Prostate gland (tissue), 2 donors: Measurements from ENCODE around the gene EPS8. TPM values are rescaled to one million over a fixed set of nuclear protein-coding genes. Genes with fewer than 3 reads are reported as not detected.

ENCODE experiments used
- DNase-seq: peaks from one replicate; pipeline ENCODE4 v3.0.0-alpha.2; 2019; ENCODE audit warnings: low spot score
- H3K27ac ChIP-seq, 2 donors: fragments of 200-600 bp; sonication (generic); 2 replicates each; pipeline ENCODE4 v1.5.1; 2017 to 2019
- H3K27me3 ChIP-seq: fragments of 200-600 bp; sonication (generic); replicated peaks from 2 replicates; pipeline ENCODE4 v1.5.1; 2019; ENCODE audit not compliant: insufficient read depth
- H3K36me3 ChIP-seq, 2 donors: fragments of 200-600 bp; sonication (generic); 1 replicate in 1 of 2; 2 replicates in 1 of 2; pipeline versions ENCODE4 v1.5.1 to v1.8.1; 2017 to 2019
- H3K4me1 ChIP-seq: fragments of 200-600 bp; sonication (generic); replicated peaks from 2 replicates; pipeline ENCODE4 v1.5.1; 2019
- H3K4me3 ChIP-seq, 2 donors: fragments of 200-600 bp; sonication (generic); 2 replicates each; pipeline ENCODE4 v1.5.1; 2017 to 2019
- H3K9me3 ChIP-seq: fragments of 200-600 bp; sonication (generic); 2 replicates; pipeline ENCODE4 v1.5.1; 2017
- POLR2A ChIP-seq: fragments of 450-650 bp; IDR thresholded peaks from one replicate; pipeline ENCODE4 v1.6.1; 2016; ENCODE audit warnings: antibody characterized with exemption, mild to moderate bottlenecking
- POLR2AphosphoS5 ChIP-seq: sonication (generic); formaldehyde crosslinking; IDR thresholded peaks from one replicate; pipeline ENCODE4 v1.6.1; 2017; ENCODE audit warnings: antibody characterized with exemption
- WGBS: methylation state at CpG from one replicate; pipeline ENCODE4 v1.1.5; 2018; 5-methylcytosine and 5-hydroxymethylcytosine counted together
- intact Hi-C: fragments of 100-400 bp; cut with DNase I; formaldehyde crosslinking; loops from one replicate; pipeline ENCODE4 v1.14.2; 2022
- total RNA-seq, 2 donors: library from RNA; depleted of rRNA; stranded (reverse); fragments of >200 nt; gene quantifications; one replicate each; pipeline ENCODE4 v1.1.0, GENCODE V29; 2016
- TF ChIP-seq, protein P1 (sequence below), 4 experiments: fragments of 200-600 bp in 2 of 4; fragments of 450-650 bp in 2 of 4; sonication (generic) in 2 of 4; IDR thresholded peaks; 1 replicate in 3 of 4; 2 replicates in 1 of 4; pipeline ENCODE4 v1.5.1; 2016 to 2019; ENCODE audit warnings: antibody characterized with exemption in 4 of 4, mild to moderate bottlenecking in 2 of 4, moderate library complexity in 2 of 4

Gene EPS8
- total RNA-seq, 2 donors from 2014 or later: 47.5 to 67.4 TPM

GRCh38 chr12:15794196-15794595, 5.0 kb upstream of the EPS8 start:
- no peak overlapping the region for H3K27ac ChIP-seq
- no peaks in the 10 kb centered on the region for H3K9me3 ChIP-seq
- intact Hi-C loops: no loop called here
- DNase-seq: no peak
- WGBS: 96% methylated on average over 3 of the region's 3 CpGs
- no peaks in the 10 kb centered on the region for H3K4me1 ChIP-seq
- H3K36me3 ChIP-seq: no peaks in the 10 kb centered on the region
- no peak overlapping the region for H3K4me3 ChIP-seq
- no peak for TF ChIP-seq POLR2A
- TF ChIP-seq, protein P1, sequence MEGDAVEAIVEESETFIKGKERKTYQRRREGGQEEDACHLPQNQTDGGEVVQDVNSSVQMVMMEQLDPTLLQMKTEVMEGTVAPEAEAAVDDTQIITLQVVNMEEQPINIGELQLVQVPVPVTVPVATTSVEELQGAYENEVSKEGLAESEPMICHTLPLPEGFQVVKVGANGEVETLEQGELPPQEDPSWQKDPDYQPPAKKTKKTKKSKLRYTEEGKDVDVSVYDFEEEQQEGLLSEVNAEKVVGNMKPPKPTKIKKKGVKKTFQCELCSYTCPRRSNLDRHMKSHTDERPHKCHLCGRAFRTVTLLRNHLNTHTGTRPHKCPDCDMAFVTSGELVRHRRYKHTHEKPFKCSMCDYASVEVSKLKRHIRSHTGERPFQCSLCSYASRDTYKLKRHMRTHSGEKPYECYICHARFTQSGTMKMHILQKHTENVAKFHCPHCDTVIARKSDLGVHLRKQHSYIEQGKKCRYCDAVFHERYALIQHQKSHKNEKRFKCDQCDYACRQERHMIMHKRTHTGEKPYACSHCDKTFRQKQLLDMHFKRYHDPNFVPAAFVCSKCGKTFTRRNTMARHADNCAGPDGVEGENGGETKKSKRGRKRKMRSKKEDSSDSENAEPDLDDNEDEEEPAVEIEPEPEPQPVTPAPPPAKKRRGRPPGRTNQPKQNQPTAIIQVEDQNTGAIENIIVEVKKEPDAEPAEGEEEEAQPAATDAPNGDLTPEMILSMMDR (IDR thresholded peaks at IDR 0.05): no peak
- TF ChIP-seq POLR2AphosphoS5: no peak
- H3K27me3 ChIP-seq: no peaks in the 10 kb centered on the region

DNA sequence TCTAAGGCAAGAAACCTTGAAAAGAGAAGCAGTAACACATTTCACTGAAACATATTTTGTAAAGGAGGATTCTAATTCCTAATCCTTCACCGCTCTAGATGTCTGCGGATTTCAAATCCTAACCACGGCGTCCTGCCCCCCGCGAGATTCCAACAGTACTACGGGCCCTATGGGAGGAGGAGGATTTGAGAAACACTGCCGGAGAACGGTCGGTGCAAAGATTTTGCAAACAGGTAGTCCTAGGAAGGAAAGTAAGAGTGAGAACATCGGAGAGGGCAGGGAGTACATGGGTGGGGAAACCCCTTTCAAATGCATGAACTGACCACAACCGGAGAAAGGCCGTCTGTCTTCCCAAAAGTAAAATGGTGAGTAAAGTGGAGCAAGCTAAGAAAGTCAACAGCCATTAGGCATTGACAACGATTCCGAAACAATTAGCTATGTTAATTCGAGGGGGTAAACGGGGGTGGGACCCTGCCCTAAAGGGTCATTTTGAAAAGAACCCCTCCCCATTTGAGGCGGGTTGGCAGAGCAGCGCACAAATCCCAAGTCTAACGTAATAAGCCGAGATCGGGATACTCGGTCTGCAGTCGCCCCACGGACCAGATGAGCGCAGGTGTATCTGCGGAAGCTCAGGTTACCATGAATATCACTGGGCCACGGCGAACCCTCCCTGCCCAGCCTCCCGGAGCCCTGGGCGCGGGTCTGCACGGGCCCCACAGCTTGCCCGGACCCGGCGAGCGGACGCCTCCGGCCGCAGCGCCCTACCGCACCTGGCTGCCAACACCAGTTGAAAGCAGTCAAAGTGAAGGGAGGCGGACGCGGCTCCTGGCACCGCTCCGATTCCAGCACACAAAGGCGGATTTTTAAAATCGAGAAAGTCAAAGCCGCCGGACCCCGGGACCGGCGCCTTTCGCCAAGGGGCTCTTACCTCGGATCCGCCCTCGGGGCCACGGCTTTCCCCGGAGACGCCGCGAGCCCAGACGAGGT, 662 bp downstream of the EPS8 start:
- TF ChIP-seq POLR2AphosphoS5: peak; percentile 20
- TF ChIP-seq POLR2A: peak; percentile 8
- TF ChIP-seq, protein P1 (IDR thresholded peaks at IDR 0.05): no peak
- Histone ChIP-seq H3K4me1 (no peaks in the 10 kb centered on the region), H3K36me3 (no peaks in the 10 kb centered on the region), H3K9me3 (no peaks in the 10 kb centered on the region), H3K4me3 (peak overlapping the region; percentile 64 to 72), H3K27ac (peak overlapping the region; percentile 86 to 89), H3K27me3 (no peaks in the 10 kb centered on the region)
- under 1% methylated on average over 60 of the region's 64 CpGs for WGBS
- intact Hi-C loops: loop anchor here (5.0 to 10.0 kb wide), 4 partner anchors 94 to 1014 kb away; a partner anchor contains a TSS
- DNase-seq: peak; percentile 42

GRCh38 chr12:15787778-15788177, 1.4 kb downstream of the EPS8 start:
- H3K27me3 ChIP-seq: no peaks in the 10 kb centered on the region
- WGBS: 34% methylated on average over 4 of the region's 4 CpGs
- H3K27ac ChIP-seq: peak overlapping the region; percentile 86 to 89
- no peak for TF ChIP-seq POLR2AphosphoS5
- no peaks in the 10 kb centered on the region for H3K9me3 ChIP-seq
- intact Hi-C loops: loop anchor here (5.0 to 10.0 kb wide), 4 partner anchors 93 to 1013 kb away; a partner anchor contains a TSS
- H3K36me3 ChIP-seq: no peaks in the 10 kb centered on the region
- peak overlapping the region; percentile 64 to 72 for H3K4me3 ChIP-seq
- DNase-seq: no peak
- H3K4me1 ChIP-seq: no peaks in the 10 kb centered on the region

DNA sequence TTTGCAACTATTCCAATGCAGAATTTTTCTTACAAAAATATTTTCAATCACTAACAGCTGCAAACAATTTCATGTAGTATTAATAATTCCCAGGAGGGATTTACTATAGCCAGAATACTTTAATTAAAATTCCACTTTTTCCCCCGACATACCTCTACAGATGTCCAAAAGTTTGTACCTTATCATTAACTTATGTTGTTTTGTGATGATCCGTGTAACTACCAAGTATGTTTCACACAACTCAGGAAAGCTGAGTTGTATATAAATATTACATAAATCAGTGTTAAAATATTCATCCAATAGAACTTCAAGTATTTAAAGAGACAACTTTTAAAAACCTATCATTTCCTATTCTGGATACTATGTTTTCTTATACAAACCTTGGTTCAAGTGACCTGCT, 2.4 kb downstream of the EPS8 start:
- intact Hi-C loops: loop anchor here (5.0 to 10.0 kb wide), 4 partner anchors 92 to 1012 kb away; a partner anchor contains a TSS
- H3K27me3 ChIP-seq: no peaks in the 10 kb centered on the region
- H3K9me3 ChIP-seq: no peaks in the 10 kb centered on the region
- no peak overlapping the region for H3K27ac ChIP-seq
- TF ChIP-seq, protein P1 (IDR thresholded peaks at IDR 0.05): no peak
- TF ChIP-seq POLR2AphosphoS5 (no peak), POLR2A (no peak)
- no peaks in the 10 kb centered on the region for H3K4me1 ChIP-seq
- no peak overlapping the region for H3K4me3 ChIP-seq
- 83% methylated on average over 2 of the region's 2 CpGs for WGBS
- DNase-seq: no peak
- no peaks in the 10 kb centered on the region for H3K36me3 ChIP-seq

DNA sequence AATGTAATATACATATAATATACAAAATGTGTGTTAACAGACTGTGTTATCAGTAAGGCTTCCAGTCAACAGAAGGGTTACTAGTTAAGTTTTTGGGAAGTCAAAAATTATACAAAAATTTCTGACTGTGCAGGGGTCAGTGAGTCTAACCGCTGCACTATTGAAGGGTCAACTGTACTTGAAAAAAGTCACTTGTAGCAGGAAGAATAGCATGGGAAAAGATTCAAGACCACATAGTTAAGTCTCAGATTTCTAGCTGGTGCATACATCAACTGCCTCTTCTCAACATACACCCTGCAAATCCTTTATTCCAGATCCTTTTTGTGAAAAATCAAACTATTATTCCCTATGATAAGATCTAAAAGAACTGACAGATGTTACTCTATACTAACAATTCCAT, 5.9 kb downstream of the EPS8 start:
- no peak for DNase-seq
- H3K9me3 ChIP-seq: no peaks in the 10 kb centered on the region
- H3K4me1 ChIP-seq: peaks cover 2% of the 10 kb centered on the region
- WGBS: 79% methylated on average over 1 of the region's 1 CpG
- no peaks in the 10 kb centered on the region for H3K27me3 ChIP-seq
- no peak overlapping the region for H3K27ac ChIP-seq
- TF ChIP-seq, protein P1 (IDR thresholded peaks at IDR 0.05): no peak
- intact Hi-C loops: loop anchor here (10.0 kb wide), 3 partner anchors 88 to 1008 kb away; a partner anchor contains a TSS
- no peak overlapping the region for H3K4me3 ChIP-seq
- no peaks in the 10 kb centered on the region for H3K36me3 ChIP-seq
